Measurements from ENCODE around the gene RPAP3. TPM values are rescaled to one million over a fixed set of nuclear protein-coding genes. Genes with fewer than 3 reads are reported as not detected.

Gene RPAP3
- total and polyA plus RNA-seq, 2 of the 4 experiments (the other 2 are of a cell fraction): 10.6 to 13.4 TPM

DNA sequence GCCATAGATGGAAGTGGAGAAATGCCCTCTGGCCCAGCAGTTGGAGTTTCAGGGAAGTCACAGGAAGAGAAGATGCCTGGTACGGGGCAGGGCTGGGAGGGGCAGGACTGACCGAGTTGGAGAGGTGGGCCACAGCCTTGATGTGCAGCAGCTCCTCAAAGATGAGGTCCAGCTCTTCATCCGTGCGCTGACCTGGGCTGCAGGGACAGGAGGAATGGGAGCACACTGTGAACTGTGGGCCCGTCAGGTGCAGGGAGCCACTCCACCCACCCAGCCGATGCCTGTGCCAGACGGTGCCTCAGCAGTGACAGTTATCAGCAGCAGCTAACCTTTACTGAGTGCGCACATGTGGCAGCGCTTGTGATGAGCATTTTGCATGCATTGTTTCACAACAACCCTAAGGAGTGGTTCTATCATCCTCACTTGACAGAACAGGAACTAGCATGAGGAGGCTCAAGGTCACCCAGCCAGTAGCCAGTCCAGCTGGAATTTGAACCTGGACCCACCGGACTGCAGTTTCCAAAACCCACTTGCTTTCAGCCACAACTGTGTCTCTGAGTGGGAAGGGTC, 44.5 kb upstream of the RPAP3 start:
- no peak overlapping the region for H4K91ac ChIP-seq (ENCODE audit: insufficient read depth, low read depth, low read length)
- no peaks in the 10 kb centered on the region for H3K36me3 ChIP-seq (ENCODE audit: control insufficient read depth, insufficient read depth, low read length)
- peak overlapping the region; percentile 67 for H2AFZ ChIP-seq (replicated peaks; ENCODE audit: low read length, poor library complexity)
- H3K27me3 ChIP-seq (ENCODE audit: control insufficient read depth, insufficient read depth, low read length): peaks cover 16% of the 10 kb centered on the region
- H2BK120ac ChIP-seq (ENCODE audit: low read depth, low read length): no peak overlapping the region
- peak overlapping the region; percentile 5 for H2AK9ac ChIP-seq (replicated peaks; ENCODE audit: low read depth, low read length, poor library complexity)
- H2BK20ac ChIP-seq (ENCODE audit: low read depth, low read length): no peak overlapping the region
- H3K4me3 ChIP-seq (ENCODE audit: insufficient read depth, low read depth, low read length): no peak overlapping the region
- no peaks in the 10 kb centered on the region for H3K9me3 ChIP-seq (ENCODE audit: control insufficient read depth, insufficient read depth, low read length)
- BruUV-seq (replicated peaks): no TSS peak
- H3K79me1 ChIP-seq (ENCODE audit: low read depth in 1 of 2, low read length in 2 of 2): no peaks in the 10 kb centered on the region
- CTCF ChIA-PET: no interaction called here
- H4K5ac ChIP-seq (ENCODE audit: low read depth, low read length): no peak overlapping the region
- dilution Hi-C loops (cut with HindIII; ENCODE audit: low sequenced_read_pairs, unreplicated experiment): no loop called here
- no peak overlapping the region for H3K27ac ChIP-seq (ENCODE audit: insufficient read depth, low read length)
- peaks cover 12% of the 10 kb centered on the region for H3K4me1 ChIP-seq (ENCODE audit: control insufficient read depth, insufficient read depth, low read length)
- intact Hi-C loops (cut with micrococcal nuclease): no loop called here
- H3K4ac ChIP-seq (ENCODE audit: low read depth, low read length): no peak overlapping the region
- no peak overlapping the region for H3K9ac ChIP-seq (ENCODE audit: low read depth, low read length)
- H4K20me1 ChIP-seq (ENCODE audit: insufficient read depth, low read length): no peaks in the 10 kb centered on the region
- DNase-seq (no peak), ATAC-seq (ENCODE audit: low read depth) (no peak)
- H2AK5ac ChIP-seq (ENCODE audit: low read depth, low read length): no peak overlapping the region
- no peak overlapping the region for H3K18ac ChIP-seq (ENCODE audit: low read depth, low read length)
- H2BK5ac ChIP-seq (ENCODE audit: low read depth, low read length, poor library complexity, severe bottlenecking): no peak overlapping the region
- no peak overlapping the region for H3K14ac ChIP-seq (replicated peaks; ENCODE audit: low read depth, low read length)
- POLR2A ChIA-PET (ENCODE audit: unreplicated experiment): no interaction called here
- peaks cover 9% of the 10 kb centered on the region; the same call in 1 of the 2 replicates for H3K9me1 ChIP-seq (ENCODE audit: insufficient read depth, low read length)
- H3K56ac ChIP-seq (ENCODE audit: extremely low read depth, insufficient read depth, low read length): no peak overlapping the region
- H3K23ac ChIP-seq (ENCODE audit: low read depth, low read length): no peak overlapping the region
- TF ChIP-seq RFX5 (IDR thresholded peaks at IDR 0.05; ENCODE audit: low read depth, low read length) (no peak), CEBPB (IDR thresholded peaks at IDR 0.05; ENCODE audit: low read depth, low read length) (no peak), RAD21 (IDR thresholded peaks at IDR 0.05; ENCODE audit: low read length) (no peak), CHD1 (IDR thresholded peaks at IDR 0.05; ENCODE audit: low read depth, low read length) (no peak), NFE2L2 (IDR thresholded peaks at IDR 0.05; ENCODE audit: low read depth, low read length) (no peak), RCOR1 (IDR thresholded peaks at IDR 0.05; ENCODE audit: insufficient replicate concordance, low read length) (no peak), BHLHE40 (IDR thresholded peaks at IDR 0.05; ENCODE audit: low read depth, low read length) (no peak), MAZ (IDR thresholded peaks at IDR 0.05; ENCODE audit: borderline replicate concordance, low read depth, low read length) (no peak), POLR2A (IDR thresholded peaks at IDR 0.05; ENCODE audit: low read depth, low read length) (no peak), MAFK (IDR thresholded peaks at IDR 0.05; ENCODE audit: low read depth, low read length) (no peak), SMC3 (IDR thresholded peaks at IDR 0.05; ENCODE audit: low read depth, low read length) (no peak), MXI1 (IDR thresholded peaks at IDR 0.05; ENCODE audit: borderline replicate concordance, low read depth, low read length) (no peak), FOS (IDR thresholded peaks at IDR 0.05; ENCODE audit: low read depth, low read length) (no peak)
- TF ChIP-seq, protein P1, sequence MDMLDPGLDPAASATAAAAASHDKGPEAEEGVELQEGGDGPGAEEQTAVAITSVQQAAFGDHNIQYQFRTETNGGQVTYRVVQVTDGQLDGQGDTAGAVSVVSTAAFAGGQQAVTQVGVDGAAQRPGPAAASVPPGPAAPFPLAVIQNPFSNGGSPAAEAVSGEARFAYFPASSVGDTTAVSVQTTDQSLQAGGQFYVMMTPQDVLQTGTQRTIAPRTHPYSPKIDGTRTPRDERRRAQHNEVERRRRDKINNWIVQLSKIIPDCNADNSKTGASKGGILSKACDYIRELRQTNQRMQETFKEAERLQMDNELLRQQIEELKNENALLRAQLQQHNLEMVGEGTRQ (IDR thresholded peaks at IDR 0.05; ENCODE audit: low read depth, low read length): no peak
- TF ChIP-seq, protein P2, sequence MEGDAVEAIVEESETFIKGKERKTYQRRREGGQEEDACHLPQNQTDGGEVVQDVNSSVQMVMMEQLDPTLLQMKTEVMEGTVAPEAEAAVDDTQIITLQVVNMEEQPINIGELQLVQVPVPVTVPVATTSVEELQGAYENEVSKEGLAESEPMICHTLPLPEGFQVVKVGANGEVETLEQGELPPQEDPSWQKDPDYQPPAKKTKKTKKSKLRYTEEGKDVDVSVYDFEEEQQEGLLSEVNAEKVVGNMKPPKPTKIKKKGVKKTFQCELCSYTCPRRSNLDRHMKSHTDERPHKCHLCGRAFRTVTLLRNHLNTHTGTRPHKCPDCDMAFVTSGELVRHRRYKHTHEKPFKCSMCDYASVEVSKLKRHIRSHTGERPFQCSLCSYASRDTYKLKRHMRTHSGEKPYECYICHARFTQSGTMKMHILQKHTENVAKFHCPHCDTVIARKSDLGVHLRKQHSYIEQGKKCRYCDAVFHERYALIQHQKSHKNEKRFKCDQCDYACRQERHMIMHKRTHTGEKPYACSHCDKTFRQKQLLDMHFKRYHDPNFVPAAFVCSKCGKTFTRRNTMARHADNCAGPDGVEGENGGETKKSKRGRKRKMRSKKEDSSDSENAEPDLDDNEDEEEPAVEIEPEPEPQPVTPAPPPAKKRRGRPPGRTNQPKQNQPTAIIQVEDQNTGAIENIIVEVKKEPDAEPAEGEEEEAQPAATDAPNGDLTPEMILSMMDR (conservative IDR thresholded peaks at IDR 0.05; ENCODE audit: low read depth, low read length): no peak
- TF ChIP-seq, protein P3, sequence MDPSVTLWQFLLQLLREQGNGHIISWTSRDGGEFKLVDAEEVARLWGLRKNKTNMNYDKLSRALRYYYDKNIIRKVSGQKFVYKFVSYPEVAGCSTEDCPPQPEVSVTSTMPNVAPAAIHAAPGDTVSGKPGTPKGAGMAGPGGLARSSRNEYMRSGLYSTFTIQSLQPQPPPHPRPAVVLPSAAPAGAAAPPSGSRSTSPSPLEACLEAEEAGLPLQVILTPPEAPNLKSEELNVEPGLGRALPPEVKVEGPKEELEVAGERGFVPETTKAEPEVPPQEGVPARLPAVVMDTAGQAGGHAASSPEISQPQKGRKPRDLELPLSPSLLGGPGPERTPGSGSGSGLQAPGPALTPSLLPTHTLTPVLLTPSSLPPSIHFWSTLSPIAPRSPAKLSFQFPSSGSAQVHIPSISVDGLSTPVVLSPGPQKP (IDR thresholded peaks at IDR 0.05; ENCODE audit: borderline replicate concordance, low read depth, low read length): no peak
- no peak overlapping the region for H4K8ac ChIP-seq (ENCODE audit: low read depth in 2 of 2, low read length in 2 of 2)
- 92% methylated on average over 5 of the region's 10 CpGs; no CpG with 5 or more reads in 1 of the 2 experiments for WGBS, 2 experiments (ENCODE audit: extremely low coverage in 2 of 2, insufficient read length in 1 of 2)
- in situ Hi-C loops (cut with MboI; ENCODE audit: low sequenced_read_pairs): no loop called here
- no peak overlapping the region for H3K4me2 ChIP-seq (ENCODE audit: low read depth, low read length)
- H2BK15ac ChIP-seq (ENCODE audit: low read depth, low read length): no peak overlapping the region
